HAP-1 (cell line): ENCODE measurements around the gene CHPF.

Experiments used
- DNase-seq, 2 experiments: peaks; one replicate each; pipeline ENCODE4 v3.0.0-alpha.2; 2016 to 2020; ENCODE audit warnings: low spot score in 2 of 2
- H3K27me3 ChIP-seq: fragments of 250-450 bp; sonication (Bioruptor Pico); 2 replicates; pipeline ENCODE4 v1.5.1; 2020; ENCODE audit warnings: low read depth, mild to moderate bottlenecking, moderate library complexity
- H3K36me3 ChIP-seq: fragments of 250-450 bp; sonication (Bioruptor Pico); replicated peaks from 2 replicates; pipeline ENCODE4 v1.5.1; 2020; ENCODE audit warnings: mild to moderate bottlenecking
- H3K4me1 ChIP-seq: fragments of 250-450 bp; sonication (Bioruptor Pico); 2 replicates; pipeline ENCODE4 v1.5.1; 2020; ENCODE audit warnings: mild to moderate bottlenecking
- H3K4me3 ChIP-seq: fragments of 250-450 bp; sonication (Bioruptor Pico); 2 replicates; pipeline ENCODE4 v1.5.1; 2020; ENCODE audit warnings: mild to moderate bottlenecking, moderate library complexity
- H3K9me3 ChIP-seq: fragments of 250-450 bp; sonication (Bioruptor Pico); 2 replicates; pipeline ENCODE4 v1.5.1; 2020; ENCODE audit warnings: mild to moderate bottlenecking, moderate library complexity
- in situ Hi-C: fragments of 300-500 bp; cut with MboI; formaldehyde crosslinking; loops from 3 replicates; pipeline ENCODE4 v1.14.3; 2020; ENCODE audit warnings: low sequenced_read_pairs, inconsistent platforms, mixed read lengths

CHPF gene

GRCh38 chr2:219527076-219527394, 16.6 kb downstream of the CHPF start:
- H3K4me3 ChIP-seq = no peak overlapping the region
- H3K27me3 ChIP-seq = peaks cover 43% of the 10 kb centered on the region
- peaks cover 3% of the 10 kb centered on the region for H3K4me1 ChIP-seq
- in situ Hi-C loops = loop anchor here (5.0 kb wide), 1 partner anchor 55 kb away; no protein-coding TSS in a partner anchor
- no peak for DNase-seq
- H3K36me3 ChIP-seq = no peaks in the 10 kb centered on the region
- H3K9me3 ChIP-seq = no peaks in the 10 kb centered on the region

DNA sequence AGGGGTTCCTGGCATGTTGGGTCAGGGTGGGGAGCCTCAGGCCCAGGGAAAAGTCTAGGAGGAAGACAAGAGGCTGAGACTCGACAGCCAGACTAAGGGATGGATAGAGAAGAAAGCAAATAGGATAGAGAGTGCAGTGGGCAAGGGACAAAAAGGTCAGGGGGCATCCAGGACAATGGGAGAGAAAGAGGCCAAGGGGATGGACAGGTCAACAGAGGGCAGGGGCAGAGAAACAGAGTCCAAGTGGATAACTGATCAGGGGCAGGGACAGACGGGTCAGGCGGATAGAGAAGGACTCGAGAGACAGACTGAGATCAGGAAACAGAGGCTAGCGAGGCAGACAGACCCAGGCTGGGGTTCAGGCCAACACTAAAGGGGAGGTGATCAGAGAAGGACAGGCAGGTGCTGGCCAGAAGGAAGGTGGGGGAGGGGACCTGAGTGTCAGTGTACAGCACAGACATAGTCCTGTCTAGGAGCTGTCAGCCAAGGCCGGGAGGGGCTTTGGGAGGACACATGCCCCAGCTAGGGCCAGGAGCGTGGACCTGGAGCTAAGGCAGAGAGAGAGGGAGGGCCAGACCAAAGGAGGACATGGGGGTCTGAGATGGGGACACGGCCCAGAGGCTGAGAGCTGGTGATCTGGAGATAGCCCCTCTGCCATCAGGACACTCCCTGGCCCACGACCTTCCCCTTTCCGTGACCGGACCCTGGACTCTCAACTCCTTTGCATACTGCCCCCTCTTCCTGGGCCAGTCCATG, 17.1 kb downstream of the CHPF start:
- H3K9me3 ChIP-seq = no peaks in the 10 kb centered on the region
- H3K4me3 ChIP-seq = no peak overlapping the region
- H3K4me1 ChIP-seq = peaks cover 7% of the 10 kb centered on the region
- no peaks in the 10 kb centered on the region for H3K36me3 ChIP-seq
- in situ Hi-C loops = loop anchor here (5.0 kb wide), 1 partner anchor 54 kb away; no protein-coding TSS in a partner anchor
- no peak for DNase-seq
- H3K27me3 ChIP-seq = peaks cover 37% of the 10 kb centered on the region

GRCh38 chr2:219525533-219526232, 17.9 kb downstream of the CHPF start:
- Histone ChIP-seq H3K36me3 (no peaks in the 10 kb centered on the region), H3K27me3 (peaks cover 32% of the 10 kb centered on the region), H3K4me3 (no peak overlapping the region), H3K4me1 (peaks cover 7% of the 10 kb centered on the region), H3K9me3 (no peaks in the 10 kb centered on the region)
- no peak for DNase-seq
- in situ Hi-C loops = loop anchor here (5.0 kb wide), 1 partner anchor 53 kb away; no protein-coding TSS in a partner anchor

GRCh38 chr2:219524817-219525216, 18.8 kb downstream of the CHPF start:
- H3K4me1 ChIP-seq = peaks cover 7% of the 10 kb centered on the region
- no peak for DNase-seq
- peaks cover 29% of the 10 kb centered on the region for H3K27me3 ChIP-seq
- no peaks in the 10 kb centered on the region for H3K36me3 ChIP-seq
- no peak overlapping the region for H3K4me3 ChIP-seq
- in situ Hi-C loops = loop anchor here (5.0 kb wide), 1 partner anchor 53 kb away; no protein-coding TSS in a partner anchor
- no peaks in the 10 kb centered on the region for H3K9me3 ChIP-seq

DNA sequence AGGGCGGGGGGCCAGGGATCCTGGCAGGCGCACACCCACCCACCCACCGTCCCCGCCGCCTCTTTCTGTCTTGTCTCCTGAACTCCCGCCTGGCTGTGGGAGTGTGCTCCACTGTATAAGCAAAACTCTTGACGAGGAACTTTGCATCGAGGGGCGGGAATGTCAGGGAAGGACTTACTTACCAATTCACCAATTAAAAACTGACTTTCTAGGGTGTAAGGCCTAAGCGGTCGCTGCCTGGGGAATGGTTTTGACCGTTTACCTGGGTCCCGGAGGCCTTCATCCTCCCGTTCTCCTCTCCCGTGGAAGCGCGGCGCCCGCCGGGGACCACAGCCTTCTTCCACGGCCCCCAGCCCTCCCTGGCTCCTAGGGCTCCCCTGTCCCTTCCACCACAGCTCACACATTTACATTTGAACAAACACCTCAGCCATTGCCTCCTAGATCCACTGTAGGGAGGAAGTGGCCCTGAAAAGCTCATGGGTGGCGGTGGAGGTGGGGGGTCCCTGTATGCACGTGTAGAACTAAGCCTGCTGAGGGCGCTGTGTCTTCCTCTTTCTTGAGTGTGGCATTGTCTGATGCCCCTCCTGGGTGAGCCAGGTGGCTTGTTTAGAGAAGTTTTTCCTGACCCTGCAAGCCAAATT, 20.5 kb downstream of the CHPF start:
- Histone ChIP-seq H3K4me3 (no peak overlapping the region), H3K4me1 (peaks cover 7% of the 10 kb centered on the region), H3K27me3 (peaks cover 18% of the 10 kb centered on the region), H3K9me3 (no peaks in the 10 kb centered on the region), H3K36me3 (no peaks in the 10 kb centered on the region)
- no peak for DNase-seq
- in situ Hi-C loops = no loop called here

- Histone ChIP-seq H3K9me3 (no peaks in the 10 kb centered on the region), H3K4me1 (peaks cover 7% of the 10 kb centered on the region), H3K36me3 (no peaks in the 10 kb centered on the region), H3K4me3 (no peak overlapping the region), H3K27me3 (peaks cover 15% of the 10 kb centered on the region)
- DNase-seq = peak; percentile 24 to 70
- in situ Hi-C loops = no loop called here
Observed at GRCh38 chr2:219522111-219523030, 21.2 kb downstream of the CHPF start.

- Histone ChIP-seq H3K9me3 (no peaks in the 10 kb centered on the region), H3K36me3 (no peaks in the 10 kb centered on the region), H3K27me3 (peaks cover 17% of the 10 kb centered on the region), H3K4me3 (no peak overlapping the region), H3K4me1 (peaks cover 7% of the 10 kb centered on the region)
- in situ Hi-C loops = no loop called here
- peak; percentile 50 to 81 for DNase-seq
Observed at GRCh38 chr2:219521066-219521880, 22.3 kb downstream of the CHPF start.

GRCh38 chr2:219520079-219520478, 23.5 kb downstream of the CHPF start:
- DNase-seq = no peak
- Histone ChIP-seq H3K9me3 (no peaks in the 10 kb centered on the region), H3K4me3 (no peak overlapping the region), H3K27me3 (peaks cover 29% of the 10 kb centered on the region), H3K36me3 (no peaks in the 10 kb centered on the region), H3K4me1 (peaks cover 7% of the 10 kb centered on the region)
- in situ Hi-C loops = no loop called here

- in situ Hi-C loops = no loop called here
- no peak for DNase-seq
- Histone ChIP-seq H3K4me1 (peaks cover 7% of the 10 kb centered on the region), H3K36me3 (no peaks in the 10 kb centered on the region), H3K27me3 (peaks cover 35% of the 10 kb centered on the region), H3K9me3 (no peaks in the 10 kb centered on the region), H3K4me3 (no peak overlapping the region)
Observed at GRCh38 chr2:219519526-219519916, 24.1 kb downstream of the CHPF start.

- peaks cover 48% of the 10 kb centered on the region for H3K27me3 ChIP-seq
- in situ Hi-C loops = no loop called here
- DNase-seq = no peak
- H3K4me1 ChIP-seq = peaks cover 7% of the 10 kb centered on the region
- no peaks in the 10 kb centered on the region for H3K9me3 ChIP-seq
- no peaks in the 10 kb centered on the region for H3K36me3 ChIP-seq
- H3K4me3 ChIP-seq = no peak overlapping the region
Observed at GRCh38 chr2:219517954-219518778, 25.4 kb downstream of the CHPF start.

DNA sequence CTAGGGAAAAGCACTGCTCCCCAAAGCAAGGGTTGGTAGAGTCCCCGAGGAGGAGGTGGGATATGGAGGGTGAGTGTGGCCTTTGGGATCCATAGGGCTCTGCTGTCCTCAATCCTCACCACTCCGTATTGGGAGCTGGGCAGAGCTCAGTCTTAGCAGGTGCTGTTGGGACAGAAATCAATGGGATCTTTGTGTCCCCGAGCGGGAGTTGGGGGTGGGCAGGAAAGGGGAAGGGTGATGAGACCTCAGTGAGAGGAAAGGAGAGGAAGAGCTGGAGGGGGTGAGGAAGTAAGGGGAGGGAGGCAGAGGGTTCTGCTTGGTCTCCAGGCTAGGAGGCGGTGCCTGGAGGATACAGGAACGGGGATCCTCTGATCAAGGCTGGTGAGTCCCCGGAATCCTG, 26.7 kb downstream of the CHPF start:
- DNase-seq = no peak
- Histone ChIP-seq H3K9me3 (no peaks in the 10 kb centered on the region), H3K4me3 (no peak overlapping the region), H3K27me3 (peaks cover 61% of the 10 kb centered on the region), H3K36me3 (no peaks in the 10 kb centered on the region), H3K4me1 (peaks cover 2% of the 10 kb centered on the region)
- in situ Hi-C loops = no loop called here
